KMS-11 (cell line): ENCODE data around the gene SLC36A2.

Experiments used
- H2AFZ ChIP-seq: fragments of 200-600 bp; sonication (generic); 2 replicates; pipeline ENCODE4 v1.6.1; 2016; ENCODE audit warnings: antibody characterized with exemption, mixed run types, low read depth
- H3K27ac ChIP-seq: fragments of 200-600 bp; sonication (generic); 2 replicates; pipeline ENCODE4 v1.6.1; 2016; ENCODE audit warnings: mild to moderate bottlenecking, mixed run types
- H3K27me3 ChIP-seq: fragments of 200-600 bp; sonication (generic); 2 replicates; pipeline ENCODE4 v1.6.1; 2017; ENCODE audit warnings: mild to moderate bottlenecking, low read depth, mixed run types, moderate library complexity; ENCODE audit not compliant: insufficient read depth
- H3K36me3 ChIP-seq: fragments of 200-600 bp; sonication (generic); 2 replicates; pipeline ENCODE4 v1.6.1; 2017; ENCODE audit warnings: mild to moderate bottlenecking, mixed run types; ENCODE audit not compliant: insufficient read depth
- H3K4me1 ChIP-seq: fragments of 200-600 bp; sonication (generic); 2 replicates; pipeline ENCODE4 v1.6.1; 2016; ENCODE audit warnings: mild to moderate bottlenecking, low read depth, mixed run types; ENCODE audit not compliant: poor library complexity, severe bottlenecking
- H3K4me2 ChIP-seq: fragments of 200-600 bp; sonication (generic); 2 replicates; pipeline ENCODE4 v1.7.0; 2016; ENCODE audit warnings: mild to moderate bottlenecking, mixed run types
- H3K4me3 ChIP-seq: fragments of 200-600 bp; sonication (generic); IDR thresholded peaks from 2 replicates; pipeline ENCODE4 v1.6.1; 2017; ENCODE audit warnings: low read depth, low read length, mixed read lengths; ENCODE audit not compliant: insufficient read depth
- H3K79me2 ChIP-seq: fragments of 200-600 bp; sonication (generic); 2 replicates; pipeline ENCODE4 v1.6.1; 2016; ENCODE audit warnings: low read depth, mixed run types; ENCODE audit not compliant: insufficient read depth
- H3K9ac ChIP-seq: fragments of 200-600 bp; sonication (generic); 2 replicates; pipeline ENCODE4 v1.6.1; 2016; ENCODE audit warnings: mild to moderate bottlenecking, mixed run types
- H4K20me1 ChIP-seq: fragments of 200-600 bp; sonication (generic); 2 replicates; pipeline ENCODE4 v1.6.1; 2016; ENCODE audit warnings: mild to moderate bottlenecking, mixed run types; ENCODE audit not compliant: insufficient read depth
- TF ChIP-seq, protein P1 (sequence below): fragments of 200-600 bp; sonication (generic); conservative IDR thresholded peaks from 2 replicates; pipeline ENCODE4 v1.6.1; 2017; ENCODE audit warnings: low read depth, mild to moderate bottlenecking, antibody characterized with exemption, low read length, moderate library complexity, mixed read lengths

Gene SLC36A2

GRCh38 chr5:151270599-151270998 lies 76.8 kb downstream of the SLC36A2 start:
- Histone ChIP-seq H3K27ac (no peak overlapping the region), H4K20me1 (no peaks in the 10 kb centered on the region), H3K9ac (no peak overlapping the region), H2AFZ (no peak overlapping the region), H3K79me2 (no peaks in the 10 kb centered on the region), H3K27me3 (no peaks in the 10 kb centered on the region), H3K4me3 (no peak overlapping the region), H3K36me3 (no peaks in the 10 kb centered on the region), H3K4me1 (no peaks in the 10 kb centered on the region), H3K4me2 (no peak overlapping the region)
- TF ChIP-seq, protein P1, sequence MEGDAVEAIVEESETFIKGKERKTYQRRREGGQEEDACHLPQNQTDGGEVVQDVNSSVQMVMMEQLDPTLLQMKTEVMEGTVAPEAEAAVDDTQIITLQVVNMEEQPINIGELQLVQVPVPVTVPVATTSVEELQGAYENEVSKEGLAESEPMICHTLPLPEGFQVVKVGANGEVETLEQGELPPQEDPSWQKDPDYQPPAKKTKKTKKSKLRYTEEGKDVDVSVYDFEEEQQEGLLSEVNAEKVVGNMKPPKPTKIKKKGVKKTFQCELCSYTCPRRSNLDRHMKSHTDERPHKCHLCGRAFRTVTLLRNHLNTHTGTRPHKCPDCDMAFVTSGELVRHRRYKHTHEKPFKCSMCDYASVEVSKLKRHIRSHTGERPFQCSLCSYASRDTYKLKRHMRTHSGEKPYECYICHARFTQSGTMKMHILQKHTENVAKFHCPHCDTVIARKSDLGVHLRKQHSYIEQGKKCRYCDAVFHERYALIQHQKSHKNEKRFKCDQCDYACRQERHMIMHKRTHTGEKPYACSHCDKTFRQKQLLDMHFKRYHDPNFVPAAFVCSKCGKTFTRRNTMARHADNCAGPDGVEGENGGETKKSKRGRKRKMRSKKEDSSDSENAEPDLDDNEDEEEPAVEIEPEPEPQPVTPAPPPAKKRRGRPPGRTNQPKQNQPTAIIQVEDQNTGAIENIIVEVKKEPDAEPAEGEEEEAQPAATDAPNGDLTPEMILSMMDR, result no peak

DNA sequence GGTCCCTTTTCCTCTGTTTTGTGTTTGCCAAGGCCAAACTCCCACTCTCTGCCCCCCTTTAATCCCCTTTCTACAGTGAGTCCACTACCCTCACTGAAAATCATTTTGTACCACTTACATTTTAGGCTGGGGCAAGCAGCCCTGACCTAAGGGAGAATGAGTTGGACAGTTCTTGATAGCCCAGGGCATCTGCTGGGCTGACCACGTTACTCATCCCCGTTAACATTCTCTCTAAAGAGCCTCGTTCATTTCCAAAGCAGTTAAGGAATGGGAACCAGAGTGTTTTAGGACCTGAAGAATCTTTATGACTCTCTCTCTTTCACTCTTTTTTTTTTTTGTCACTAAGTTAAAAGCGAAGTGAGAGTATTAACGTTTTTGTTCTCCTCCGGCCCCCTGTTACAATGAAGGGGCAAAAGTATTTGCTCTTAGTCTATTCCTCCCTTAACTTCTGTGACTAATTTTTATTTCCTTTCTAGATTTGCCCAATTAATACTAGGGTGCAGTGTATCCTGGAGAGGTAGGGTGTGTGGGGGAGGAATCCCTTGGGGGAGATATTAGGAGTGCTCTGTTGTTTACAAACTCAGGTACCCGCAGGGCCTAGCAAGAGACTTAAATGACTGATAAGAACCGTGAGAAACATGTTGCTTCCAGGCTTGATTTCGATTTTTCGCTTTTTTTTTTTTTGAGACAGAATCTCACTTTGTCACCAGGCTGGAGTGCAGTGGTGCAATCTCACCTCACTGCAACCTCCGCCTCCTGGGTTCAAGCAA lies 79.7 kb downstream of the SLC36A2 start:
- no peaks in the 10 kb centered on the region for H3K4me1 ChIP-seq
- no peak overlapping the region for H3K9ac ChIP-seq
- no peak overlapping the region for H3K4me3 ChIP-seq
- no peaks in the 10 kb centered on the region for H3K79me2 ChIP-seq
- no peak overlapping the region for H3K27ac ChIP-seq
- H3K4me2 ChIP-seq, result no peak overlapping the region
- H3K27me3 ChIP-seq, result no peaks in the 10 kb centered on the region
- no peak overlapping the region for H2AFZ ChIP-seq
- no peaks in the 10 kb centered on the region for H3K36me3 ChIP-seq
- TF ChIP-seq, protein P1, result no peak
- no peaks in the 10 kb centered on the region for H4K20me1 ChIP-seq
